DND-41 (cell line): ENCODE results near the gene KLK15.

ENCODE experiments used
- ATAC-seq: fragments of 200-7000 bp; cut with Tn5 transposase; 3 replicates; pipeline ENCODE4 v1.9.1; 2021; ENCODE audit warnings: low read depth; ENCODE audit not compliant: insufficient read depth
- DNase-seq: peaks from one replicate; pipeline ENCODE4 v3.0.0-alpha.2; 2020
- H2AFZ ChIP-seq: 2 replicates; pipeline ENCODE4 v1.6.0; 2012; ENCODE audit warnings: low read depth, low read length
- H3K27ac ChIP-seq: 2 replicates; pipeline ENCODE4 v1.5.1; 2012; ENCODE audit warnings: low read length, inconsistent platforms
- H3K27me3 ChIP-seq: fragments of 200-600 bp; sonication (generic); 2 replicates; pipeline ENCODE4 v1.6.0; 2012; ENCODE audit warnings: low read length, mild to moderate bottlenecking, inconsistent platforms; ENCODE audit not compliant: insufficient read depth, poor library complexity
- H3K36me3 ChIP-seq: 2 replicates; pipeline ENCODE4 v1.5.1; 2012; ENCODE audit warnings: low read length, inconsistent platforms; ENCODE audit not compliant: insufficient read depth
- H3K4me1 ChIP-seq: 2 replicates; pipeline ENCODE4 v1.5.1; 2012; ENCODE audit warnings: mild to moderate bottlenecking, low read length; ENCODE audit not compliant: insufficient read depth
- H3K4me2 ChIP-seq: 2 replicates; pipeline ENCODE4 v1.6.0; 2012; ENCODE audit warnings: mild to moderate bottlenecking, moderate library complexity, low read length, inconsistent platforms; ENCODE audit not compliant: insufficient read depth
- H3K4me3 ChIP-seq, 2 experiments: fragments of 200-600 bp in 1 of 2; shearing (Covaris generic) in 1 of 2; 2 replicates each; pipeline ENCODE4 v1.5.1; 2012 to 2016; ENCODE audit warnings: inconsistent platforms in 2 of 2, low read length in 2 of 2, mild to moderate bottlenecking in 2 of 2, low read depth in 1 of 2, moderate library complexity in 1 of 2
- H3K79me2 ChIP-seq: 2 replicates; pipeline ENCODE4 v1.6.0; 2012; ENCODE audit warnings: low read length, inconsistent platforms; ENCODE audit not compliant: insufficient read depth
- H3K9ac ChIP-seq: 2 replicates; pipeline ENCODE4 v1.6.0; 2012; ENCODE audit warnings: low read depth, mild to moderate bottlenecking, inconsistent platforms, low read length, moderate library complexity
- H3K9me3 ChIP-seq: 2 replicates; pipeline ENCODE4 v1.5.1; 2012; ENCODE audit warnings: low read length, moderate library complexity, mild to moderate bottlenecking, inconsistent platforms; ENCODE audit not compliant: insufficient read depth, severe bottlenecking
- H4K20me1 ChIP-seq: 2 replicates; pipeline ENCODE4 v1.6.0; 2012; ENCODE audit warnings: low read length; ENCODE audit not compliant: insufficient read depth
- EZH2 ChIP-seq: IDR thresholded peaks from 3 replicates; pipeline ENCODE4 v1.6.1; 2012; ENCODE audit warnings: borderline replicate concordance, low read depth, mild to moderate bottlenecking, moderate library complexity, low read length, inconsistent platforms; ENCODE audit not compliant: severe bottlenecking
- TF ChIP-seq, protein P1 (sequence below): IDR thresholded peaks from 2 replicates; pipeline ENCODE4 v1.5.1; 2012; ENCODE audit warnings: borderline replicate concordance, low read length, moderate library complexity, mild to moderate bottlenecking; ENCODE audit not compliant: poor library complexity, severe bottlenecking; ENCODE audit errors: extremely low read depth

KLK15 gene

DNA sequence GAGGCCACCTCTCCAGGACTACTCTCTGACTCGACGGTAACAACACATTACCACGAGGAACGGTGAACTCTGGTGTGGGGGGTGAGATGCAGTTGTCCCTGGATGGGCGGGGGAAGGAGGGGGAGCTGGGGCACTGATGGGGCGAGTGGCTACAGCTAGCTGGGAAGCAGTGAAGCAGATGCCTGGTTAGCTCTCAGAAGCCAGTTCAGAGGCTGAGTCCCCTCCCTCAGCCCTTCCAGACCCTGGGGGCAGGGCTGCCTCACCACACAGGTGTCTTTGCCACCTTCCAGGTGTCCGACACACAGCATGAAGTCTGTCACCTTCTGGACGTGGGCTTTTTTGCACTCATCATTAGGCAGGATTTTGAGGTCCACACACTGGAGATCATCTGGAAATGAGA lies 13.7 kb downstream of the KLK15 start:
- Histone ChIP-seq H3K79me2 (no peaks in the 10 kb centered on the region), H2AFZ (no peak overlapping the region), H3K9ac (no peak overlapping the region), H3K4me3 (no peak overlapping the region), H3K36me3 (no peaks in the 10 kb centered on the region), H4K20me1 (no peaks in the 10 kb centered on the region), H3K4me2 (no peak overlapping the region), H3K27ac (no peak overlapping the region), H3K4me1 (peaks cover 7% of the 10 kb centered on the region), H3K27me3 (peaks cover 18% of the 10 kb centered on the region), H3K9me3 (no peaks in the 10 kb centered on the region)
- ATAC-seq (no peak), DNase-seq (no peak)
- TF ChIP-seq EZH2: no peak
- TF ChIP-seq, protein P1, sequence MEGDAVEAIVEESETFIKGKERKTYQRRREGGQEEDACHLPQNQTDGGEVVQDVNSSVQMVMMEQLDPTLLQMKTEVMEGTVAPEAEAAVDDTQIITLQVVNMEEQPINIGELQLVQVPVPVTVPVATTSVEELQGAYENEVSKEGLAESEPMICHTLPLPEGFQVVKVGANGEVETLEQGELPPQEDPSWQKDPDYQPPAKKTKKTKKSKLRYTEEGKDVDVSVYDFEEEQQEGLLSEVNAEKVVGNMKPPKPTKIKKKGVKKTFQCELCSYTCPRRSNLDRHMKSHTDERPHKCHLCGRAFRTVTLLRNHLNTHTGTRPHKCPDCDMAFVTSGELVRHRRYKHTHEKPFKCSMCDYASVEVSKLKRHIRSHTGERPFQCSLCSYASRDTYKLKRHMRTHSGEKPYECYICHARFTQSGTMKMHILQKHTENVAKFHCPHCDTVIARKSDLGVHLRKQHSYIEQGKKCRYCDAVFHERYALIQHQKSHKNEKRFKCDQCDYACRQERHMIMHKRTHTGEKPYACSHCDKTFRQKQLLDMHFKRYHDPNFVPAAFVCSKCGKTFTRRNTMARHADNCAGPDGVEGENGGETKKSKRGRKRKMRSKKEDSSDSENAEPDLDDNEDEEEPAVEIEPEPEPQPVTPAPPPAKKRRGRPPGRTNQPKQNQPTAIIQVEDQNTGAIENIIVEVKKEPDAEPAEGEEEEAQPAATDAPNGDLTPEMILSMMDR: no peak

DNA sequence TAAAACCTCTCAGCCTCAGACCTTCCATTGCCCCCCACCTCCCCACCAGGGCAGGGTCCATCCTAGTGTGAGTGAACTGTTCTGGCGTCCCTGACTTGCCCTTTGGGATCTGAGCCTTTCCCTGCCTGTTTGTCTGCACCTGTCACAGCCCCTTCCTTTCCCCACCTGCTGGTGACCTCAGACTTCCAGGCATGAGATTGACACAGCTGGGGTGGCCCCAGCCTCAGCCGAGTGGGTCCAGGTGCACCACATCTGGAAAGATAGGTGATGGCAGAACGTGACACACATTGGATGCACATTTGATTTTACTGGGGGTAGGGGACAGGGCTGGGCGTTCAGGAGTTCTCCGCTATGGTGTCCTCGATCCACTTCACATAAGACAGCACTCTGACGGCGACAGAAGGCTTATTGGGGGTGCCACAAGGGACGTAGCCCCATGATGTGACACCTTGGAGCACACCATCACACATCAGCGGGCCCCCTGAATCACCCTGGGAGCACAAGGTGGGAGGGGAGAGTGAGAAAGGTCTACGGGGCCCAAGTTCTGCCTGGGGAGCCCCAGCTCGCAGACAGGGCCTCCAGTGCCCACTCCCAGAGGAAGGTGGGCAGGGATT lies 14.4 kb downstream of the KLK15 start:
- no peaks in the 10 kb centered on the region for H4K20me1 ChIP-seq
- ATAC-seq (no peak), DNase-seq (no peak)
- H3K27ac ChIP-seq: no peak overlapping the region
- TF ChIP-seq, protein P1: no peak
- TF ChIP-seq EZH2: no peak
- H3K4me1 ChIP-seq: peaks cover 7% of the 10 kb centered on the region
- no peaks in the 10 kb centered on the region for H3K9me3 ChIP-seq
- H2AFZ ChIP-seq: no peak overlapping the region
- no peak overlapping the region for H3K4me3 ChIP-seq
- H3K9ac ChIP-seq: no peak overlapping the region
- peaks cover 18% of the 10 kb centered on the region for H3K27me3 ChIP-seq
- H3K79me2 ChIP-seq: no peaks in the 10 kb centered on the region
- no peaks in the 10 kb centered on the region for H3K36me3 ChIP-seq
- no peak overlapping the region for H3K4me2 ChIP-seq

DNA sequence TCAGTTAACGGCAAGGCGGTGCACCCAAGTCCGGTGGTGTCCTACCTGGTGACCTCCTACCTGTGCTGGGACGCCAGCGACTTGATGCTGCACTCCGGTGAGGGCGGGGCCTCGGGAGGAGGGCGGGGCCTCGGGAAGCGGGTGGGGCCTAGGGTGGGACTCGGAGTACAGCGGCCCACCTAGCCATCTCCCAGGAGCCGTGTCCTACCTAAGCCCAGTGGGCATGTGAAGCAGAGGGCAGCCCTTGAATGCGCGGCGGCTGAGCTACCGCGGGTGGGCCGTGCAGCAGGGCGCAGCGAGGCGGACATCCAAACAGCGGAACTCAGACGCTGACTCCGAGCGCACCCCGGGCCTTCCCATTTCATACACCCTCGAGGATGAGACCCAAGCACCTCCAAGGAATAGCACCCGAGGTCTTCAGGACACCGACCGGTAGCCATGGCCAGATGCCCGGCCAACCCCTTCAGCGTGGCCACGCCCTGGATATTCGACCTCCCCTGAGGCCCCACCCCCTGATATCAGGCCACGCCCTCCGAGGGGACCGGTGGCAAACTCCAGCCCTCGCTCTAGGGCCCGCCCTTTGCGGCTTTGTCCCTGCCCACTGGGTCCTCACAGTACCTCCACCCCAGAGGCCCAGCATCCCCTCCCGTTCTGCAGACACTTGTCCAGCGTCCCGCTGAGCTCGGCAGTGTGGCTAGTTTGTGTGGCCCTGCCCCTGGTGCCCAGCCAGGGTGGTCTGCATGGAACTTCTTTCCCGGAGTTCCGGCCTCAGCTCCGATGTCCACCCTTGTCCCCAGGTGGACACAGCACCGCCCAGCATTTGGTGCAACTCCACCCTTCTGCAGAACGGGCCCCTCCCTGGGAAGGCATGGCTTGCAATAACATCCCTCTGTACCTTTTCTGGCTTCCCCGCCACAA lies 15.2 kb downstream of the KLK15 start:
- no peak overlapping the region for H3K9ac ChIP-seq
- DNase-seq (no peak), ATAC-seq (no peak)
- H3K27ac ChIP-seq: no peak overlapping the region
- no peak overlapping the region for H2AFZ ChIP-seq
- TF ChIP-seq EZH2: no peak
- TF ChIP-seq, protein P1: no peak
- H3K36me3 ChIP-seq: no peaks in the 10 kb centered on the region
- H3K9me3 ChIP-seq: no peaks in the 10 kb centered on the region
- H3K79me2 ChIP-seq: no peaks in the 10 kb centered on the region
- H3K27me3 ChIP-seq: peaks cover 18% of the 10 kb centered on the region
- peaks cover 7% of the 10 kb centered on the region for H3K4me1 ChIP-seq
- no peak overlapping the region for H3K4me3 ChIP-seq
- no peak overlapping the region for H3K4me2 ChIP-seq
- H4K20me1 ChIP-seq: no peaks in the 10 kb centered on the region
